IMR-90 (cell line): ENCODE measurements around the gene CADM2. TPM values are rescaled to one million over a fixed set of nuclear protein-coding genes. Genes with fewer than 3 reads are reported as not detected.

ENCODE experiments used
- ATAC-seq: fragments of 200-7000 bp; cut with Tn5 transposase; 2 replicates; pipeline ENCODE4 v1.9.1; 2020; ENCODE audit warnings: low read depth, mild to moderate bottlenecking, moderate library complexity
- BruUV-seq: library from RNA; stranded (reverse); fragments of 400-500 nt; replicated peaks from 2 replicates; lab custom pipeline; 2021; lab: Mats Ljungman, UMichigan
- CTCF ChIA-PET: fragments of 300-600 bp; formaldehyde crosslinking; extraction: SDS; loops from one replicate; lab custom pipeline; 2021; ENCODE audit warnings: antibody characterized with exemption; lab: Yijun Ruan, JAX
- POLR2A ChIA-PET: fragments of 300-600 bp; sonication (Branson Sonifier 250); formaldehyde crosslinking; loops from one replicate; lab custom pipeline; 2022; ENCODE audit warnings: antibody characterized with exemption; ENCODE audit not compliant: unreplicated experiment; lab: Charles Lee
- DNase-seq: peaks from one replicate; pipeline ENCODE4 v3.0.0; 2013
- H2AFZ ChIP-seq: replicated peaks from 2 replicates; pipeline ENCODE3; 2013; ENCODE audit warnings: low read length, mild to moderate bottlenecking; ENCODE audit not compliant: poor library complexity
- H2AK5ac ChIP-seq: 2 replicates; pipeline ENCODE4 v1.6.1; 2013; ENCODE audit warnings: low read depth, low read length, inconsistent platforms
- H2AK9ac ChIP-seq: replicated peaks from 2 replicates; pipeline ENCODE3; 2013; ENCODE audit warnings: mild to moderate bottlenecking, low read depth, low read length, moderate library complexity; ENCODE audit not compliant: poor library complexity
- H2BK120ac ChIP-seq: 2 replicates; pipeline ENCODE4 v1.6.1; 2013; ENCODE audit warnings: low read depth, low read length, inconsistent platforms
- H2BK15ac ChIP-seq: 3 replicates; pipeline ENCODE4 v1.6.1; 2013; ENCODE audit warnings: low read depth, low read length, inconsistent platforms
- H2BK20ac ChIP-seq: 2 replicates; pipeline ENCODE4 v1.6.1; 2013; ENCODE audit warnings: low read depth, mild to moderate bottlenecking, inconsistent platforms, low read length, moderate library complexity
- H2BK5ac ChIP-seq: 2 replicates; pipeline ENCODE4 v1.6.1; 2013; ENCODE audit warnings: mild to moderate bottlenecking, low read depth, low read length, inconsistent platforms; ENCODE audit not compliant: poor library complexity, severe bottlenecking
- H3K14ac ChIP-seq: replicated peaks from 2 replicates; pipeline ENCODE4 v1.6.1; 2013; ENCODE audit warnings: low read depth, low read length, inconsistent platforms
- H3K18ac ChIP-seq: 2 replicates; pipeline ENCODE4 v1.6.1; 2013; ENCODE audit warnings: low read depth, low read length, control low read depth
- H3K23ac ChIP-seq: 2 replicates; pipeline ENCODE4 v1.6.1; 2013; ENCODE audit warnings: low read depth, low read length, inconsistent platforms
- H3K27ac ChIP-seq: 2 replicates; pipeline ENCODE4 v1.5.1; 2013; ENCODE audit warnings: mild to moderate bottlenecking, control low read depth, low read length; ENCODE audit not compliant: insufficient read depth
- H3K27me3 ChIP-seq: 2 replicates; pipeline ENCODE4 v1.6.1; 2013; ENCODE audit warnings: low read length; ENCODE audit not compliant: control insufficient read depth, insufficient read depth
- H3K36me3 ChIP-seq: 2 replicates; pipeline ENCODE4 v1.6.1; 2013; ENCODE audit warnings: low read length, mixed read lengths; ENCODE audit not compliant: control insufficient read depth, insufficient read depth
- H3K4ac ChIP-seq: 2 replicates; pipeline ENCODE4 v1.6.1; 2013; ENCODE audit warnings: low read depth, low read length, inconsistent platforms
- H3K4me1 ChIP-seq: 2 replicates; pipeline ENCODE4 v1.6.1; 2013; ENCODE audit warnings: low read length, mixed read lengths; ENCODE audit not compliant: control insufficient read depth, insufficient read depth
- H3K4me2 ChIP-seq: 2 replicates; pipeline ENCODE4 v1.6.1; 2013; ENCODE audit warnings: low read depth, mild to moderate bottlenecking, control low read depth, low read length, moderate library complexity
- H3K4me3 ChIP-seq: 2 replicates; pipeline ENCODE4 v1.5.1; 2013; ENCODE audit warnings: low read depth, mild to moderate bottlenecking, control low read depth, low read length, moderate library complexity; ENCODE audit not compliant: insufficient read depth
- H3K56ac ChIP-seq: 2 replicates; pipeline ENCODE4 v1.6.1; 2013; ENCODE audit warnings: low read length, inconsistent platforms; ENCODE audit not compliant: insufficient read depth; ENCODE audit errors: extremely low read depth
- H3K79me1 ChIP-seq, 2 experiments: 2 replicates each; pipeline ENCODE4 v1.6.1; 2013; ENCODE audit warnings: low read length in 2 of 2, inconsistent platforms in 1 of 2, low read depth in 1 of 2
- H3K9ac ChIP-seq: 2 replicates; pipeline ENCODE4 v1.6.1; 2013; ENCODE audit warnings: low read depth, low read length, control low read depth
- H3K9me1 ChIP-seq: 2 replicates; pipeline ENCODE4 v1.6.1; 2013; ENCODE audit warnings: low read length, inconsistent platforms; ENCODE audit not compliant: insufficient read depth
- H3K9me3 ChIP-seq: 2 replicates; pipeline ENCODE4 v1.6.1; 2013; ENCODE audit warnings: low read length; ENCODE audit not compliant: control insufficient read depth, insufficient read depth
- H4K20me1 ChIP-seq: 2 replicates; pipeline ENCODE4 v1.6.1; 2013; ENCODE audit warnings: low read length, inconsistent platforms; ENCODE audit not compliant: insufficient read depth
- H4K5ac ChIP-seq: 2 replicates; pipeline ENCODE4 v1.6.1; 2013; ENCODE audit warnings: mild to moderate bottlenecking, low read depth, low read length, control low read depth
- H4K8ac ChIP-seq, 2 experiments: 2 replicates each; pipeline ENCODE4 v1.6.1; 2013; ENCODE audit warnings: low read depth in 2 of 2, low read length in 2 of 2, control low read depth in 1 of 2, inconsistent platforms in 1 of 2
- H4K91ac ChIP-seq: 2 replicates; pipeline ENCODE4 v1.6.1; 2013; ENCODE audit warnings: low read depth, low read length, inconsistent platforms; ENCODE audit not compliant: insufficient read depth
- BHLHE40 ChIP-seq: fragments of 150-350 bp; IDR thresholded peaks from 2 replicates; pipeline ENCODE4 v1.6.1; 2016; ENCODE audit warnings: mild to moderate bottlenecking, low read depth, low read length
- CEBPB ChIP-seq: IDR thresholded peaks from 2 replicates; pipeline ENCODE4 v1.6.1; 2012; ENCODE audit warnings: low read depth, low read length, improper control_type of control experiment
- CHD1 ChIP-seq: IDR thresholded peaks from 2 replicates; pipeline ENCODE4 v1.6.1; 2012; ENCODE audit warnings: low read depth, low read length, improper control_type of control experiment
- CTCF ChIP-seq: conservative IDR thresholded peaks from 2 replicates; pipeline ENCODE4 v1.5.1; 2012; ENCODE audit warnings: mild to moderate bottlenecking, low read depth, low read length, improper control_type of control experiment
- ELK1 ChIP-seq: fragments of 150-350 bp; IDR thresholded peaks from 2 replicates; pipeline ENCODE4 v1.6.1; 2016; ENCODE audit warnings: low read depth, mild to moderate bottlenecking, low read length, moderate library complexity, borderline replicate concordance
- FOS ChIP-seq: fragments of 150-350 bp; IDR thresholded peaks from 2 replicates; pipeline ENCODE4 v1.6.1; 2016; ENCODE audit warnings: low read depth, low read length
- MAFK ChIP-seq: IDR thresholded peaks from 2 replicates; pipeline ENCODE4 v1.6.1; 2012; ENCODE audit warnings: low read depth, low read length, improper control_type of control experiment
- MAZ ChIP-seq: IDR thresholded peaks from 2 replicates; pipeline ENCODE4 v1.6.1; 2012; ENCODE audit warnings: low read depth, mild to moderate bottlenecking, low read length, improper control_type of control experiment, moderate library complexity, borderline replicate concordance
- MXI1 ChIP-seq: IDR thresholded peaks from 2 replicates; pipeline ENCODE4 v1.6.1; 2012; ENCODE audit warnings: low read depth, mild to moderate bottlenecking, low read length, moderate library complexity, borderline replicate concordance
- POLR2A ChIP-seq: IDR thresholded peaks from 2 replicates; pipeline ENCODE4 v1.6.1; 2012; ENCODE audit warnings: mild to moderate bottlenecking, low read depth, low read length
- RAD21 ChIP-seq: IDR thresholded peaks from 2 replicates; pipeline ENCODE4 v1.6.1; 2012; ENCODE audit warnings: low read length, improper control_type of control experiment
- RCOR1 ChIP-seq: IDR thresholded peaks from 2 replicates; pipeline ENCODE4 v1.6.1; 2012; ENCODE audit warnings: mild to moderate bottlenecking, low read length, improper control_type of control experiment; ENCODE audit not compliant: insufficient replicate concordance
- RFX5 ChIP-seq: IDR thresholded peaks from 2 replicates; pipeline ENCODE4 v1.8.0; 2012; ENCODE audit warnings: low read depth, mild to moderate bottlenecking, low read length, moderate library complexity
- SMC3 ChIP-seq: fragments of 150-350 bp; IDR thresholded peaks from 2 replicates; pipeline ENCODE4 v1.6.1; 2016; ENCODE audit warnings: low read depth, mild to moderate bottlenecking, antibody characterized with exemption, low read length, moderate library complexity
- USF2 ChIP-seq: fragments of 150-350 bp; IDR thresholded peaks from 2 replicates; pipeline ENCODE4 v1.6.1; 2017; ENCODE audit warnings: mild to moderate bottlenecking, antibody characterized with exemption, low read length, low read depth
- WGBS, 2 experiments: methylation state at CpG; one replicate each; pipeline versions ENCODE4 v1.1.5 to v1.1.7; 2013; ENCODE audit warnings: missing lambda C conversion rate in 2 of 2; ENCODE audit not compliant: insufficient read length in 1 of 2; ENCODE audit errors: extremely low coverage in 2 of 2; 5-methylcytosine and 5-hydroxymethylcytosine counted together
- dilution Hi-C: fragments of 300-500 bp; cut with HindIII; formaldehyde crosslinking; loops from one replicate; pipeline ENCODE4 v1.14.3; 2018; ENCODE audit warnings: low sequenced_read_pairs; ENCODE audit not compliant: unreplicated experiment
- in situ Hi-C: fragments of 300-500 bp; cut with MboI; formaldehyde crosslinking; loops from 3 replicates; pipeline ENCODE4 v1.14.3; 2019; ENCODE audit warnings: low sequenced_read_pairs, inconsistent platforms, mixed read lengths
- intact Hi-C: fragments of 100-400 bp; cut with micrococcal nuclease; formaldehyde crosslinking; loops from 2 replicates; pipeline ENCODE4 v1.10.0; 2022
- polyA plus RNA-seq, 3 experiments: library from polyadenylated mRNA; depleted of rRNA; stranded (reverse); fragments of >200 nt; gene quantifications; 2 replicates each; pipeline ENCODE4 v1.2.3, GENCODE V29; 2012; ENCODE audit warnings: low replicate concordance in 1 of 3
- total RNA-seq: library from RNA; depleted of rRNA; stranded (reverse); fragments of >200 nt; gene quantifications from 2 replicates; pipeline ENCODE4 v1.2.3, GENCODE V29; 2012

Gene CADM2
- total and polyA plus RNA-seq, 2 of the 4 experiments (the other 2 are of a cell fraction), result not detected

- CTCF ChIA-PET, result no interaction called here
- no TSS peak for BruUV-seq
- H2AK9ac ChIP-seq, result no peak overlapping the region
- H3K4ac ChIP-seq, result no peak overlapping the region
- no peaks in the 10 kb centered on the region for H3K36me3 ChIP-seq
- H3K4me3 ChIP-seq, result no peak overlapping the region
- no CpG with 5 or more reads among the region's 3 CpGs for WGBS, 2 experiments
- no peak overlapping the region for H2AFZ ChIP-seq
- no peak overlapping the region for H4K5ac ChIP-seq
- POLR2A ChIA-PET, result no interaction called here
- no peak overlapping the region for H2AK5ac ChIP-seq
- no peak overlapping the region for H3K27ac ChIP-seq
- H3K14ac ChIP-seq, result no peak overlapping the region
- no peak overlapping the region for H3K18ac ChIP-seq
- no peaks in the 10 kb centered on the region for H3K9me1 ChIP-seq
- no peaks in the 10 kb centered on the region for H3K27me3 ChIP-seq
- intact Hi-C loops, result no loop called here
- no peak for ATAC-seq
- no peaks in the 10 kb centered on the region for H3K79me1 ChIP-seq
- H4K91ac ChIP-seq, result no peak overlapping the region
- no peak overlapping the region for H2BK5ac ChIP-seq
- H3K9me3 ChIP-seq, result no peaks in the 10 kb centered on the region; the same call in 1 of the 2 replicates
- in situ Hi-C loops, result no loop called here
- no peak overlapping the region for H3K23ac ChIP-seq
- H3K9ac ChIP-seq, result no peak overlapping the region
- no peak overlapping the region for H2BK20ac ChIP-seq
- H2BK15ac ChIP-seq, result no peak overlapping the region
- H4K20me1 ChIP-seq, result no peaks in the 10 kb centered on the region
- no peak overlapping the region for H2BK120ac ChIP-seq
- H4K8ac ChIP-seq, result no peak overlapping the region
- H3K56ac ChIP-seq, result no peak overlapping the region
- no peak for TF ChIP-seq CTCF
- TF ChIP-seq POLR2A, result no peak
- no peak for TF ChIP-seq MAFK
- TF ChIP-seq RAD21, result no peak
- no peak for TF ChIP-seq MAZ
- no peak for TF ChIP-seq ELK1
- no peak for TF ChIP-seq FOS
- TF ChIP-seq SMC3, result no peak
- TF ChIP-seq MXI1, result no peak
- no peak for TF ChIP-seq RFX5
- no peak for TF ChIP-seq CEBPB
- TF ChIP-seq CHD1, result no peak
- TF ChIP-seq RCOR1, result no peak
- TF ChIP-seq USF2, result no peak
- TF ChIP-seq BHLHE40, result no peak
- dilution Hi-C loops, result no loop called here
- no peak for DNase-seq
- no peak overlapping the region for H3K4me2 ChIP-seq
- no peaks in the 10 kb centered on the region for H3K4me1 ChIP-seq
These were observed 931.3 kb downstream of the CADM2 start for GRCh38 chr3:85890043-85890555.
